Measurements from ENCODE around the gene RAB3C. TPM values are rescaled to one million over a fixed set of nuclear protein-coding genes. Genes with fewer than 3 reads are reported as not detected.
"Not testable (repeated sequence)": the region's sequence is repeated elsewhere in the genome, so short reads cannot be mapped to it uniquely, and the experiment has no call there.

The RAB3C gene
- total RNA-seq, 1 experiment from 2014 or later, result not detected

- no peaks in the 10 kb centered on the region for H3K36me3 ChIP-seq
- no peaks in the 10 kb centered on the region for H3K9me3 ChIP-seq (replicated peaks)
- no peak overlapping the region for H3K4me3 ChIP-seq
- H3K27ac ChIP-seq, result no peak overlapping the region
- no peak for DNase-seq
- no peaks in the 10 kb centered on the region for H3K4me1 ChIP-seq
- H3K27me3 ChIP-seq, result no peaks in the 10 kb centered on the region
Observed at GRCh38 chr5:58675341-58675740, 92.5 kb downstream of the RAB3C start.

- Histone ChIP-seq H3K27ac (no peak overlapping the region), H3K9me3 (replicated peaks) (no peaks in the 10 kb centered on the region), H3K4me1 (no peaks in the 10 kb centered on the region), H3K36me3 (no peaks in the 10 kb centered on the region), H3K27me3 (no peaks in the 10 kb centered on the region), H3K4me3 (no peak overlapping the region)
- DNase-seq, result no peak
Observed at GRCh38 chr5:58677650-58678049, 94.8 kb downstream of the RAB3C start.

- DNase-seq, result no peak
- Histone ChIP-seq H3K36me3 (no peaks in the 10 kb centered on the region), H3K4me1 (no peaks in the 10 kb centered on the region)
Observed at GRCh38 chr5:58680503-58680902, 97.6 kb downstream of the RAB3C start.

GRCh38 chr5:58681943-58682342 lies 99.1 kb downstream of the RAB3C start:
- no peak overlapping the region for H3K27ac ChIP-seq

More at GRCh38 chr5:58680503-58680902, 97.6 kb downstream of the RAB3C start:
- Histone ChIP-seq H3K4me3 (no peak overlapping the region), H3K9me3 (replicated peaks) (no peaks in the 10 kb centered on the region), H3K27ac (no peak overlapping the region), H3K27me3 (no peaks in the 10 kb centered on the region)

GRCh38 chr5:58683567-58683966 lies 100.7 kb downstream of the RAB3C start:
- H3K4me1 ChIP-seq, result no peaks in the 10 kb centered on the region
- no peaks in the 10 kb centered on the region for H3K9me3 ChIP-seq (replicated peaks)
- H3K27ac ChIP-seq, result no peak overlapping the region
- no peaks in the 10 kb centered on the region for H3K36me3 ChIP-seq
- no peak for DNase-seq
- H3K27me3 ChIP-seq, result no peaks in the 10 kb centered on the region
- no peak overlapping the region for H3K4me3 ChIP-seq

More at GRCh38 chr5:58681943-58682342, 99.1 kb downstream of the RAB3C start:
- no peak for DNase-seq
- Histone ChIP-seq H3K27me3 (no peaks in the 10 kb centered on the region), H3K4me3 (no peak overlapping the region), H3K9me3 (replicated peaks) (no peaks in the 10 kb centered on the region), H3K4me1 (no peaks in the 10 kb centered on the region), H3K36me3 (no peaks in the 10 kb centered on the region)

- no peak overlapping the region for H3K4me3 ChIP-seq
- no peaks in the 10 kb centered on the region for H3K4me1 ChIP-seq
- no peak overlapping the region for H3K27ac ChIP-seq
- no peaks in the 10 kb centered on the region for H3K9me3 ChIP-seq (replicated peaks)
- no peaks in the 10 kb centered on the region for H3K27me3 ChIP-seq
- no peak for DNase-seq
- no peaks in the 10 kb centered on the region for H3K36me3 ChIP-seq
Observed at GRCh38 chr5:58687079-58687478, 104.2 kb downstream of the RAB3C start.

- H3K4me3 ChIP-seq, result no peak overlapping the region
- H3K27ac ChIP-seq, result no peak overlapping the region
- no peak for DNase-seq
- no peaks in the 10 kb centered on the region for H3K27me3 ChIP-seq
- H3K36me3 ChIP-seq, result no peaks in the 10 kb centered on the region
- no peaks in the 10 kb centered on the region for H3K4me1 ChIP-seq
- H3K9me3 ChIP-seq (replicated peaks), result no peaks in the 10 kb centered on the region
Observed at GRCh38 chr5:58687595-58687994, 104.7 kb downstream of the RAB3C start.

- H3K27ac ChIP-seq; H3K9me3 ChIP-seq (replicated peaks); DNase-seq; H3K4me3 ChIP-seq; H3K27me3 ChIP-seq; H3K36me3 ChIP-seq; H3K4me1 ChIP-seq: not testable (repeated sequence)
Observed at GRCh38 chr5:58699088-58699761, 116.3 kb downstream of the RAB3C start.

- no peak for DNase-seq
- Histone ChIP-seq H3K4me3 (no peak overlapping the region), H3K36me3 (no peaks in the 10 kb centered on the region), H3K4me1 (no peaks in the 10 kb centered on the region), H3K27me3 (no peaks in the 10 kb centered on the region; the same call in 1 of the 2 replicates), H3K27ac (no peak overlapping the region), H3K9me3 (replicated peaks) (peaks cover 3% of the 10 kb centered on the region; the same call in 1 of the 2 replicates)
Observed at GRCh38 chr5:58699762-58700118, 116.9 kb downstream of the RAB3C start.

- Histone ChIP-seq H3K27ac (no peak overlapping the region), H3K36me3 (no peaks in the 10 kb centered on the region), H3K9me3 (replicated peaks) (peaks cover 3% of the 10 kb centered on the region; the same call in 1 of the 2 replicates), H3K4me3 (no peak overlapping the region), H3K27me3 (no peaks in the 10 kb centered on the region; the same call in 1 of the 2 replicates), H3K4me1 (no peaks in the 10 kb centered on the region)
- DNase-seq, result no peak
Observed at GRCh38 chr5:58703925-58704555, 121.2 kb downstream of the RAB3C start.

GRCh38 chr5:58706736-58707135 lies 123.9 kb downstream of the RAB3C start:
- Histone ChIP-seq H3K4me1 (no peaks in the 10 kb centered on the region), H3K36me3 (no peaks in the 10 kb centered on the region), H3K27me3 (peaks cover 3% of the 10 kb centered on the region), H3K27ac (no peak overlapping the region), H3K4me3 (no peak overlapping the region), H3K9me3 (replicated peaks) (no peaks in the 10 kb centered on the region; the same call in 1 of the 2 replicates)
- DNase-seq, result no peak

GRCh38 chr5:58708456-58708855 lies 125.6 kb downstream of the RAB3C start:
- DNase-seq, result no peak
- no peak overlapping the region for H3K27ac ChIP-seq
- no peaks in the 10 kb centered on the region for H3K9me3 ChIP-seq (replicated peaks)
- H3K27me3 ChIP-seq, result peaks cover 3% of the 10 kb centered on the region
- no peak overlapping the region for H3K4me3 ChIP-seq
- H3K36me3 ChIP-seq, result no peaks in the 10 kb centered on the region
- no peaks in the 10 kb centered on the region for H3K4me1 ChIP-seq

GRCh38 chr5:58710425-58710824 lies 127.5 kb downstream of the RAB3C start:
- H3K27me3 ChIP-seq; H3K36me3 ChIP-seq; DNase-seq; H3K4me1 ChIP-seq; H3K9me3 ChIP-seq (replicated peaks); H3K27ac ChIP-seq; H3K4me3 ChIP-seq: not testable (repeated sequence)

GRCh38 chr5:58710871-58711270 lies 128.0 kb downstream of the RAB3C start:
- H3K9me3 ChIP-seq (replicated peaks), result no peaks in the 10 kb centered on the region
- H3K4me1 ChIP-seq, result no peaks in the 10 kb centered on the region
- H3K36me3 ChIP-seq, result no peaks in the 10 kb centered on the region
- no peak for DNase-seq
- no peak overlapping the region for H3K4me3 ChIP-seq
- H3K27ac ChIP-seq, result no peak overlapping the region
- H3K27me3 ChIP-seq, result peaks cover 3% of the 10 kb centered on the region; the same call in 1 of the 2 replicates

GRCh38 chr5:58711965-58712364 lies 129.1 kb downstream of the RAB3C start:
- Histone ChIP-seq H3K9me3 (replicated peaks) (no peaks in the 10 kb centered on the region), H3K27me3 (peaks cover 3% of the 10 kb centered on the region; the same call in 1 of the 2 replicates), H3K4me1 (no peaks in the 10 kb centered on the region), H3K4me3 (no peak overlapping the region), H3K36me3 (no peaks in the 10 kb centered on the region), H3K27ac (no peak overlapping the region)
- no peak for DNase-seq

- H3K9me3 ChIP-seq (replicated peaks), result no peaks in the 10 kb centered on the region
- H3K4me1 ChIP-seq, result no peaks in the 10 kb centered on the region
- no peaks in the 10 kb centered on the region for H3K36me3 ChIP-seq
- DNase-seq, result no peak
- H3K27ac ChIP-seq, result no peak overlapping the region
- peaks cover 7% of the 10 kb centered on the region; the same call in 1 of the 2 replicates for H3K27me3 ChIP-seq
- no peak overlapping the region for H3K4me3 ChIP-seq
Observed at GRCh38 chr5:58714046-58714445, 131.2 kb downstream of the RAB3C start.

Data from SJCRH30 (cell line).